ENCODE data around the gene DAAM1. TPM values are rescaled to one million over a fixed set of nuclear protein-coding genes. Genes with fewer than 3 reads are reported as not detected.

The DAAM1 gene
- total RNA-seq, 1 donor from 2014 or later: 64.3 TPM

DNA sequence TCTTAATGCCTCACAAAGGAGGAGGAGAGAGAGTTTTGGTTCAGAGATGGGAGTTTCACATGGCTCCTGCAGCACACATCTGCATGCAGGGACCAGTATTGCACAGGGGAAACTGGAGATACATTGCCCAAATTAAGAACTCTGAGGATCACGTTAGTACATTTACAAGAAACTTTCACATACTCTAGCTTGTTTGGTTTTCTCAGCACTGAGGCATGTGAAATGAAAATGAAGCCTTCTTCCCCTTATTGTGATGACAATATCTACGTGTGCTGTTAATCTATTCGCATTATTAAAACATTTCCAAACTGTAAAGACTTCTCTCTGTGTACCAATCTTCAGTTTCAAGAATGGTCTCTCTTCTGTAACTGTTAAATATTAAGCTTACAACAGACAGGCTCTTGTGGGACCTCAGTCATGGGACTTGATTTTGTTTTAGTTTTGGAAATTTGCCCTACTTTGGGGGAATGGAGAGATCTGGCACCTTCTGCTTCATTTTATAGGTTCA, 124.7 kb downstream of the DAAM1 start:
- H3K27ac Mint-ChIP-seq: no peak overlapping the region
- H3K9me3 Mint-ChIP-seq: no peaks in the 10 kb centered on the region
- TF ChIP-seq, protein P1, sequence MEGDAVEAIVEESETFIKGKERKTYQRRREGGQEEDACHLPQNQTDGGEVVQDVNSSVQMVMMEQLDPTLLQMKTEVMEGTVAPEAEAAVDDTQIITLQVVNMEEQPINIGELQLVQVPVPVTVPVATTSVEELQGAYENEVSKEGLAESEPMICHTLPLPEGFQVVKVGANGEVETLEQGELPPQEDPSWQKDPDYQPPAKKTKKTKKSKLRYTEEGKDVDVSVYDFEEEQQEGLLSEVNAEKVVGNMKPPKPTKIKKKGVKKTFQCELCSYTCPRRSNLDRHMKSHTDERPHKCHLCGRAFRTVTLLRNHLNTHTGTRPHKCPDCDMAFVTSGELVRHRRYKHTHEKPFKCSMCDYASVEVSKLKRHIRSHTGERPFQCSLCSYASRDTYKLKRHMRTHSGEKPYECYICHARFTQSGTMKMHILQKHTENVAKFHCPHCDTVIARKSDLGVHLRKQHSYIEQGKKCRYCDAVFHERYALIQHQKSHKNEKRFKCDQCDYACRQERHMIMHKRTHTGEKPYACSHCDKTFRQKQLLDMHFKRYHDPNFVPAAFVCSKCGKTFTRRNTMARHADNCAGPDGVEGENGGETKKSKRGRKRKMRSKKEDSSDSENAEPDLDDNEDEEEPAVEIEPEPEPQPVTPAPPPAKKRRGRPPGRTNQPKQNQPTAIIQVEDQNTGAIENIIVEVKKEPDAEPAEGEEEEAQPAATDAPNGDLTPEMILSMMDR (conservative IDR thresholded peaks at IDR 0.05): no peak

GRCh38 chr14:59313658-59314608, 125.5 kb downstream of the DAAM1 start:
- no peaks in the 10 kb centered on the region for H3K9me3 Mint-ChIP-seq
- no peak overlapping the region for H3K4me3 Mint-ChIP-seq
- H3K27ac Mint-ChIP-seq: no peak overlapping the region
- peaks cover 17% of the 10 kb centered on the region for H3K4me1 Mint-ChIP-seq (ENCODE audit: unreplicated experiment)
- TF ChIP-seq, protein P1 (conservative IDR thresholded peaks at IDR 0.05): no peak
- no peak for DNase-seq (ENCODE audit: extremely low spot score, unreplicated experiment)
- no peaks in the 10 kb centered on the region for H3K27me3 Mint-ChIP-seq
- peaks cover 3% of the 10 kb centered on the region for H3K36me3 Mint-ChIP-seq

More for the DNA sequence above, 124.7 kb downstream of the DAAM1 start:
- H3K4me1 Mint-ChIP-seq (ENCODE audit: unreplicated experiment): peaks cover 22% of the 10 kb centered on the region
- no peaks in the 10 kb centered on the region for H3K27me3 Mint-ChIP-seq
- no peak for DNase-seq (ENCODE audit: extremely low spot score, unreplicated experiment)
- no peak overlapping the region for H3K4me3 Mint-ChIP-seq
- peaks cover 4% of the 10 kb centered on the region for H3K36me3 Mint-ChIP-seq

- H3K27me3 Mint-ChIP-seq: no peaks in the 10 kb centered on the region
- no peak for DNase-seq (ENCODE audit: extremely low spot score, unreplicated experiment)
- H3K4me1 Mint-ChIP-seq (ENCODE audit: unreplicated experiment): peaks cover 17% of the 10 kb centered on the region
- H3K4me3 Mint-ChIP-seq: no peak overlapping the region
- peaks cover 3% of the 10 kb centered on the region for H3K36me3 Mint-ChIP-seq
- H3K9me3 Mint-ChIP-seq: no peaks in the 10 kb centered on the region
- H3K27ac Mint-ChIP-seq: no peak overlapping the region
- TF ChIP-seq, protein P1 (conservative IDR thresholded peaks at IDR 0.05): no peak
These were observed 126.6 kb downstream of the DAAM1 start for GRCh38 chr14:59314953-59315599.

DNA sequence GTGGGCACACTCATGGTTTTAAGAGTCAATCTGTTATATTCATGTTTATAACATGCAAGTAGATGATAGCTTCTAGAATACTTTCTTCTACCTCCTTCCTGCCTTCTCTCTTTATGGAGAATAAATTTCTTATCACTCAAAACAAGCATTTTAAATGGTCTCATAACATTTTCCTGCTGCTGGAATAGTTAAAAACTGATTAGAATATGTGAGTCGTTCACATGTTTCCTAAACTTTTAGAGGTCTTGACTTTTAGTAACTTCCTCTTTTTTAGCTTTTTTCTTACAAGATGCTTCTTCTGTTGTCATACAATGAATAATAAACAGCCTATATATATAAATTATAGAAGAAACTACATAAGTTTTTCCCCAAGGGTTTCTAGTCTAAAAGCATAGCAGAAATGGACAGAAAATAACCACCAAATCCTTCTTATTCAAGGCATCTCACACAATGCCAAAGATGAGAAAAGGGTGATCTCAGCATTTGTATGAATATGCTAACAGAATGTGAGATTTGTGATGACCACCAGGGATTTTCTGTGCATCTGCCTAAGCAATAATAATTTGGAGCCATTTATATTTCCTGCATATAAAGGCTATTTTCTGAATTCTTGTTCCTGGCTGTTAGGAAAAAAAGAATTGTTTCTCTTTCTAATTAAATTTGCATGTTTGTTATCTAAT, 127.8 kb downstream of the DAAM1 start:
- TF ChIP-seq, protein P1 (conservative IDR thresholded peaks at IDR 0.05): no peak
- H3K9me3 Mint-ChIP-seq: no peaks in the 10 kb centered on the region
- H3K36me3 Mint-ChIP-seq: peaks cover 5% of the 10 kb centered on the region
- no peaks in the 10 kb centered on the region for H3K27me3 Mint-ChIP-seq
- no peak for DNase-seq (ENCODE audit: extremely low spot score, unreplicated experiment)
- no peak overlapping the region for H3K4me3 Mint-ChIP-seq
- H3K27ac Mint-ChIP-seq: no peak overlapping the region
- peaks cover 12% of the 10 kb centered on the region for H3K4me1 Mint-ChIP-seq (ENCODE audit: unreplicated experiment)

DNA sequence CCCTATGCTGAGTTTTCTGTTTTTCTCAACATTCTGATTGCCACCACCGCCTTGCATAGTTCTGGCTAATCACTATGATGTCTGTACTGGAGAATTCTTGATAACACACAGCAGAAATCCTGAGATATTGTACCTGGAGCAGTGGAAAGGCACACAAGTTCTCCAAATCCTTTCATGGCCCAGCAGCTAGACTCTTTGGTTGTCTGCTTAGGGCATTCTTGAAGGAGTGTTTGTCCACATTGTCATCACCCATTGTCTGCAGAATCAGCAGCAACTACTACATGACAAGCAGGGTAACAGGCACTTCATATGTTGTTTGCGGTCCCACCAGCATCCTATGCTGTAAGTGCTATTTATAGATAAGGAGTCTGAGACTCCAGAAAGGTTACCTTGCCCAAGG, 128.9 kb downstream of the DAAM1 start:
- H3K9me3 Mint-ChIP-seq: no peaks in the 10 kb centered on the region
- H3K4me1 Mint-ChIP-seq (ENCODE audit: unreplicated experiment): peaks cover 12% of the 10 kb centered on the region
- TF ChIP-seq, protein P1 (conservative IDR thresholded peaks at IDR 0.05): no peak
- peaks cover 11% of the 10 kb centered on the region for H3K36me3 Mint-ChIP-seq
- no peaks in the 10 kb centered on the region for H3K27me3 Mint-ChIP-seq
- no peak overlapping the region for H3K27ac Mint-ChIP-seq
- DNase-seq (ENCODE audit: extremely low spot score, unreplicated experiment): no peak
- H3K4me3 Mint-ChIP-seq: no peak overlapping the region
